GM19324 (cell line): Measurements from ENCODE around the gene ZMYND11.
"Not testable (repeated sequence)": the region's sequence is repeated elsewhere in the genome, so short reads cannot be mapped to it uniquely, and the experiment has no call there.

Experiments
- ATAC-seq: cut with Tn5 transposase; IDR thresholded peaks from one replicate; pipeline ENCODE4 v1.9.1; 2021; ENCODE audit warnings: mild to moderate bottlenecking, moderate library complexity; ENCODE audit not compliant: unreplicated experiment, low FRiP score

ZMYND11 gene

DNA sequence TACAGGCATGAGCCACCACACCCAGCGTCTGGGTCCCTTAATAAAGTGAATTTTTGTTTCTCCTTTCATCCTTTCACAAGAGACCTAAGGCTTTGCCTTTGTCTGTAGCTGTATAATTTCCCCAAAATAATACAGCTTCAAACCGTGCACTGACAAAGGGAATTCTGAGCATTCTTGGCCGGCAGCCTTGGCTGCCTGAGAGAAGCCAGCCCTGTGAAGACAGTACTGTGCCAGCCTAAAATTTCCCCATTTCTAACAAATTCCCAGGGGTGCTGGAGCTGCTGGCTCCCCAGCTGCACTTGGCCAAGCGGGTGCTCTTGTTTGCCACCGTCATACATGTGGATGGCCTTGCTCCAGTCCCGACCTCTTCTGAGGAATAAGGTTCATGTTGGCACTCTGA is 106.2 kb downstream of the ZMYND11 start:
- ATAC-seq = no peak

DNA sequence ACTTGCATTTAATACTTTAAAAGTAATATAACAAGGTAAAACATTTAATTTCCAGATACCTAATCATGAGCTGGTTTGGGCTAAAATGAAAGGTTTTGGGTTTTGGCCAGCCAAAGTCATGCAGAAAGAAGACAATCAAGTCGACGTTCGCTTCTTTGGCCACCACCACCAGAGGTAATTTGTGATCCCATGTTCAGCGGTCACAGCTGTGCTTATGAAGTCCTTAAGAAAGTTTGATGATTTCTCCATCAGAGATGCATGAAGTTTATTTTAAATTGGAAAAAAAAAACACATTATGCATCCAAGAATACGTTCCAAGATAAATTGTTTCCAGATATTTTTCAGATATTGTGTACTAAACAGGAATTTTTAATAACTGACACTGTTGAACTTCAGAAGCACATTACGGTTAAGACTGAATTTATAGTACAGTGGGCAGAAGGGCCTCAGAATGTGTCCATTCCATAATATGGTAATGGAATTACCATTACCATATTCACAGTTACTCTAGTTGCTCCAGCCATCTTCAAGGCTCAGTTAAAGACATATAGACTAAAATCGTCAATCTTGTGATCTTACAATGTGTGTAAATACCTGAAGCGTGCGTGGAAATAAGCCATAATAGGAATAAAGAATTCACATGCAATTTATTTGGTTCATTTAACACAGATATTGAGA is 106.8 kb downstream of the ZMYND11 start:
- no peak for ATAC-seq

DNA sequence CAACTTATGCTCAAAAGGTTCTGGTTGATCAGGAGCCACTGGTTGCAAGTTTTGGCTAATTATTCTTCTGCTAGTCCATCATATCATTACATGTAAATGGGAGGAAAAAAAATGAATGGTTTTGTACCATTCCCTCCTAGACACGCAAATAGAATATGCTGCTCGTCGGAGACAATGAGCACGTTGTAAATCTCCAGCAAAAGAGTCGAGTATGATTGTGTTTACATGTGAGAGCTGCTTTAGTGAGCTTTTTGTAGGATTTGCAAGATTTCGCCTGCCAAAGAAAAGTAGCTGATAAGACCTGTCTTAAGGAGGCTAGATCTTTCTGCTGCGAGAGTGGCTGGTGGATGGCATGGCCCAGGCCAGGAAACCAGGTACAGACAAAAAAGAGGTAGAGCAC is 109.0 kb downstream of the ZMYND11 start:
- ATAC-seq = no peak

DNA sequence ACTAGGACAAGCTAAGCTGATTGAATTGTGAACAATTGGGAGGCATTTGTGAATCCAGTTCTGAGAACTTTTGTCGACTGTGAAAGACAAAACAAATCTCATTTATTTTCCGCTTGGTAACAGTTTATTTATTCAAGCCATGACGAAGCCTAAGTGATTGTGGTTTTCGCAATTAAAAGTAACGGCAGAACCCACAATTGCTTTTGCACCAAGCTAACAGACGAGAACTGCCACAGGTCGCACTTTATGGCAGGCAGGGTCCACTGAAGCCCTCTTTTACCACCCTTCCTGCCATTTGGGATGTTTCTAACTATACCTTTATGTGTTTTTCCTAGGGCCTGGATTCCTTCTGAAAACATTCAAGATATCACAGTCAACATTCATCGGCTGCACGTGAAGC is 111.2 kb downstream of the ZMYND11 start:
- ATAC-seq = no peak

DNA sequence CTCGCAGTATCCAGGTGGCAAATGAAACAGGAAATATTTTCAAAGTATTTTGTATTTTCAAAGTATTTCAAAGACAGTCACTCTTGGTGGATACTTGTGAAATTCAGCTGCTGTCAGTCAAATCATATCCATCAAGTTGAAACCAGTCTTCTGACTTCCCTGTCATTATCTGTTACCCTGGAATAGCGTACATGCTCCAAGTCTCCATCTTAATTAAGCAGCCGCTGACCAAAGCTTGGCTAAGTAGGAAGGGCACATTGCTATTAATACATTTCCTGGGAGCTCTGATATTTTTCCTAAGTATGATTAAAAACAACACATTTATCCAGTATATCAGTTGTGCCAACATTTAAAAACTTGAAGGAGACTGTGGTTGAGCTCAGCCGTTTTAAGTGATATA is 112.2 kb downstream of the ZMYND11 start:
- ATAC-seq = no peak

DNA sequence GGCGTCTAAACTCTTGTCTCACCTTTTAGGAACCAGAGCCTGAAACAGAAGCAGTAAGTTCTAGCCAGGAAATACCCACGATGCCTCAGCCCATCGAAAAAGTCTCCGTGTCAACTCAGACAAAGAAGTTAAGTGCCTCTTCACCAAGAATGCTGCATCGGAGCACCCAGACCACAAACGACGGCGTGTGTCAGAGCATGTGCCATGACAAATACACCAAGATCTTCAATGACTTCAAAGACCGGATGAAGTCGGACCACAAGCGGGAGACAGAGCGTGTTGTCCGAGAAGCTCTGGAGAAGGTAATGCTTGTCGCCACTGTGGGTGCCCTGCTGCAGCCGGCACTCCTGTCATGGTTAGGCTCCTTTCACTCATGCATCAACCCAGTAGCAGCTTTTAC is 113.1 kb downstream of the ZMYND11 start:
- ATAC-seq = no peak

DNA sequence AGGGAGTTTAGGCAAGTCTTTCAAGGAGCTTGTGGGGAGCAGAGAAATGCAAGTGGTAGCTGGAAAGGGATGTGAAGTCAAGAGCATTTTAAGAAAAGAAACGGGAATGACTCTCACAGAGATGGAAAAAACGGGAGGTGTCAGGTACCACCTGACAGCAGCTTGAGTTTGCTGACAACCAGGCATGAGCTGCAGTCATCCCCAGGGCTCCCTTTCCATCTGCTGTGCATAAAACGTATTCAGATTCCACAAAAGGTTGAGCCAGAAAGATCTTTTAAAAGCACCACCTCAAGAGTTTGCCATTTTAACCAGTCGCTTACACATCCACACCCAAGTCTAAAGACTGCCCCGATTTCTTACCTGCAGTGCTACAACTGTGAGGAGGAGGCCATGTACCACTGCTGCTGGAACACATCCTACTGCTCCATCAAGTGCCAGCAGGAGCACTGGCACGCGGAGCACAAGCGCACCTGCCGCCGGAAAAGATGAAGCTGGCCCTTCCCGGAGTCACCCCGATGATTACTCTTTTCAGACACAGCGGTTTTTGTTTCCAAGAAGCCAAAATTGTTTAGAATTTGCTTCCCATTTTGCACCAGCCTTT is 116.8 kb downstream of the ZMYND11 start:
- ATAC-seq = no peak

DNA sequence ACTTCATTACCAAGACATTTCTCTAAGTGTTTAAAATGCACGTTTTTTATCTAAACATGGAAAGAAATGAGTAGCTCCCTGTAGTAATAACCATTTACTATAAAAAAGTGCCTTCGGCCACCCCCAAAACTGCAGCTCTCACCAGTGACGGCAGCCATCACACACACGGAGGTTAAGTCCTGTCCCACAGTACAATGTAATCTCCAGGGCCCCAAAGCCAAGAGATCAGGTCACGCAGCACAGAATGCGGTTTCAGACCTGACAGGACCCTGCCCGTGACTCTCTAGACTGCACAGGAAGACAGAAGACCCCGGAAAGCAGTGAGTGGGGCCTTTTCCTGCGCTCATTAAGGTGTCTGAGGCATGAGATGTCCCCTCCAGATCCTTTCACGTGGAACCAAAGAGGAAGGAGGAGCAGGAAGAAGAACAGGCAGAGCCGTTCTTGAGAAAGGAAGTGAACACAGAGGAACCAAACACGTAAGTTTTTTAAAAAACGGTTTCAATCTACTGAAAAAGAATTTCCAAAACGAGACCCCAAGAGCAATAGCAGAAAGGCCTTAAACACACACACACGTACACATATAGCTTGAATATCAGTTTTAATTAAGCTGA is 125.7 kb downstream of the ZMYND11 start:
- ATAC-seq = no peak

DNA sequence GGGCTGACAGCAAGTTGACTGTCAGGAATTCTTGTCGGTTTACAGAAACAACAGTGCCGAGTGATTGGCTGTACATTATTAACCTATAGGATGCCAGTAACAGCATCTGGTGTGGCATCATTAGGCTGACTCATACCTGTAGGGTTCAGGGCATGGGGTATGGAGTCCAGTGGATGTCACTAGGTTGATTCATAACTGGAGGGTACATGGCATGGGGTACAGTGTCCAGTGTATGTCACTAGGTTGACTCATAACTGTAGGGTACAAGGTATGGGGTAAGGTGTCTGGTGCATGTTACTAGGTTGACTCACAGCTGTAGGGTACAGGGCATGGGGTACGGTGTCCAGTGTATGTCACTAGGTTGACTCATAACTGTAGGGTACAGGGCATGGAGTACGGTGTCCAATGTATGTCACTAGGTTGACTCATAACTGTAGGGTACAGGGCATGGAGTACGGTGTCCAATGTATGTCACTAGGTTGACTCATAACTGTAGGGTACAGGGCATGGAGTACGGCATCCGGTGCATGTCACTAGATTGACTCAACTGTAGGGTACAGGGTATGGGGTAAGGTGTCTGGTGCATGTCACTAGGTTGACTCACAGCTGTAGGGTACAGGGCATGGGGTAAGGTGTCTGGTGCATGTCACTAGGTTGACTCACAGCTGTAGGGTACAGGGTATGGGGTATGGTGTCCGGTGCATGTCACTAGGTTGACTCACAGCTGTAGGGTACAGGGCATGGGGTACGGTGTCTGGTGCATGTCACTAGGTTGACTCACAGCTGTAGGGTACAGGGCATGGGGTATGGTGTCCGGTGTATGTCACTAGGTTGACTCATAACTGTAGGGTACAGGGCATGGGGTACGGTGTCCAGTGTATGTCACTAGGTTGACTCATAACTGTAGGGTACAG is 129.2 kb downstream of the ZMYND11 start:
- ATAC-seq = not testable (repeated sequence)

DNA sequence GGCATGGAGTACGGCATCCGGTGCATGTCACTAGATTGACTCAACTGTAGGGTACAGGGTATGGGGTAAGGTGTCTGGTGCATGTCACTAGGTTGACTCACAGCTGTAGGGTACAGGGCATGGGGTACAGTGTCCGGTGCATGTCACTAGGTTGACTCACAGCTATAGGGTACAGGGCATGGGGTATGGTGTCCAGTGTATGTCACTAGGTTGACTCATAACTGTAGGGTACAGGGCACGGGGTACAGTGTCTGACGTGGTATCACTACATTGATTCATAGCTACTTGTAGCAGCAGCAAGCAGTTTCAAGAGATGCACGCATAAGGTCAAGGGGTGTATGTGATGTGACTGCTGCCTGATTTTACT is 129.8 kb downstream of the ZMYND11 start:
- not testable (repeated sequence) for ATAC-seq

DNA sequence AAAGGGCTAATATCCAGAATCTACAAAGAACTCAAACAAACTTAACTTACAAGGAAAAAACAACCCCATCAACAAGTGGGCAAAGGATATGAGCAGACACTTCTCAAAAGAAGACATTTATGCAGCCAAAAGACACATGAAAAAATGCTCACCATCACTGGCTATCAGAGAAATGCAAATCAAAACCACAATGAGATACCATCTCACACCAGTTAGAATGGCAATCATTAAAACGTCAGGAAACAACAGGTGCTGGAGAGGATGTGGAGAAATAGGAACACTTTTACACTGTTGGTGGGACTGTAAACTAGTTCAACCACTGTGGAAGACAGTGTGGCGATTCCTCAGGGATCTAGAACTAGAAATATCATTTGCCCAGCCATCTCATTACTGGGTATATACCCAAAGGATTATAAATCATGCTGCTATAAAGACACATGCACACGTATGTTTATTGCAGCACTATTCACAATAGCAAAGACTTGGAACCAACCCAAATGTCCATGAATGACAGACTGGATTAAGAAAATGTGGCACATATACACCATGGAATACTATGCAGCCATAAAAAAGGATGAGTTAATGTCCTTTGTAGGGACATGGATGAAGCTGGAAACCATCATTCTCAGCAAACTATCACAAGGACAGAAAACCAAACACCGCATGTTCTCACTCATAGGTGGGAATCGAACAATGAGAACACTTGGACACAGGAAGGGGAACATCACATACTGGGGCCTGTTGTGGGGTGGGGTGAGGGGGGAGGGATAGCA is 130.7 kb downstream of the ZMYND11 start:
- ATAC-seq = not testable (repeated sequence)

DNA sequence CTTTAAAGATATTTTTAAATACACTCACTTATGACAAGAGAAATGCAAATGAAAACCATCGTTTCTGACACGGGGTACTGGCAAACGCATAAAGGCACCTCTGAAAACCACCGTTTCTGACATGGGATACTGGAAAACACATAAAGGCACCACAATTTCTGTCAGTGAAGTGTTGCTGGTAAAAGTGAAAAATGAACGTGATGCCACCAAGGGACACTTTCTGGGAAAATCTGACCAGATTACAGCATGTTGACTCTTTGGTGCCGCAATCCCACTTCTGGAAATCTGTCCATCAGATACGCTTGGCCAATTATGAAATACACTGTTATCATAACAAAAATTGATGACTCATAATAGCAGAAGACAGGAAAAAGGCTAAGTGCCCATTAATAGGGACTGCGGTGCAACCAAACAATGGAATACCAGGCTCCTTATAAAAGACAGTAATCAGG is 131.7 kb downstream of the ZMYND11 start:
- ATAC-seq = no peak

DNA sequence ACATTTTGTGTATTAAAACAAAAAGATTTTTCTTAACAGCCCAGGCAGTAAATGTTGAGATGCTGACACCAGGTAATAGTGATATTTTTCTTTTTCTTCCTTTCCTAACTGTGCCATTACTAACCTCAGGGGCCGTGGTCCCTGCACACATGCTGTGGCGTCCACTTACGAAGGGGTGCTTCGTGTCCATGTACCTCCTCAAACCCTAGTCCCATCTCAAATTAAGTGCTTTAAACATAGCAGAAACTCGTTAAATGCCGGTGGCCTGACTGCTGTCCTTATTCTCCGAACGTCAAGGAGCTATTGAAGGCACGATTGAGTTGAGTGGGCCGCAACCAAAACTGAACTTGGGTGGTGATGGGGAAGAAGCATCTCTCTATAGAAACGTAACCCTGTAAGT is 132.4 kb downstream of the ZMYND11 start:
- ATAC-seq = no peak

DNA sequence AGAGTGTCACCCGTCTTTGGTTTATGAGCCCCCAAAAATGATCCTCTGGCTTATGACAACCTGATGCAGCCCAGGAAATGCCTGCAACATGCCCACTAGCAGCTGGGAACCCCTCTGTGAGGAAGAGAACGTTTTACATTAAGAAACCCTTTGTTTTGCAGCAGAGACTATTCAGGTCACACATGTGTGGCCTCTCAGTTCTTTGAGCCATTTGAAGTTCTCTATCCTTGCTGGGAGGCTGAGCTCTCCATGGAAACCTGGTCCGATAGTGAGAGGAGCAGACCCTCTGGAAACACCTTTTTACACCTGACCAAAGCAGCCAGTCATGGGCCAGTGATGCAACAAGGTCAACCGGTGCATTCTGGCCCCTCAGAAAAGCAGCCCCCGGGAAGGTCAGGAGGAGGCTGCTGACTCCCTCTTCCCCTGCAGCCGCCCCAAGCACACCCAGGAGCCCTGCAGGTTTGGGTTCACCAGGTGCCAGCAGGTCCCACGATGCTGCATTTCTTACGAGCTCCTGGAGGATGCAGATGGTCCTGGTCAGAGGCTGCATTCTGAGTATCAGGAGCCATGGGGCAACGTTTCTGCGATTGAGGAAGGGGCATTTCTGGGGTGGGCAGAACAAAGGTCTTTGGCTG is 134.3 kb downstream of the ZMYND11 start:
- ATAC-seq = no peak

DNA sequence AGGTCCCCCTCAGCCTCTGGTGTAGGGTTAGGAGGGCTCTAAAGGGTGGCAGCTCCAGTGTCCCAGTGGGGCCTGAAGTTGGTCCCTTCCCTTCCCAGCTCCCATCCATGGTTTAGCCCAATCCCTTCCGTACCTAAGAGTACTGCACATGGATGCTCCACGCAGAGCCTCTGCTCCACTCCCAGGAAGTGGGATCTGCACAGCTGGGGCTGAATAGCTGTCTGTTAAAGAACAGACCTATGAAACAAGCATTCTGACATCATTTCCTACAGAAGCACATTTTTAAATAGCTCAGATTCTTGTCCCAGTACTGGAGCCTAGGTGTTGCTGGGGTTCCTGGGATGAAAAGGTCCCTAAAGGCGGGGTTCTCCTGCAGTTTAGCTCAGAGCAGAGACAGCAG is 135.9 kb downstream of the ZMYND11 start:
- no peak for ATAC-seq

DNA sequence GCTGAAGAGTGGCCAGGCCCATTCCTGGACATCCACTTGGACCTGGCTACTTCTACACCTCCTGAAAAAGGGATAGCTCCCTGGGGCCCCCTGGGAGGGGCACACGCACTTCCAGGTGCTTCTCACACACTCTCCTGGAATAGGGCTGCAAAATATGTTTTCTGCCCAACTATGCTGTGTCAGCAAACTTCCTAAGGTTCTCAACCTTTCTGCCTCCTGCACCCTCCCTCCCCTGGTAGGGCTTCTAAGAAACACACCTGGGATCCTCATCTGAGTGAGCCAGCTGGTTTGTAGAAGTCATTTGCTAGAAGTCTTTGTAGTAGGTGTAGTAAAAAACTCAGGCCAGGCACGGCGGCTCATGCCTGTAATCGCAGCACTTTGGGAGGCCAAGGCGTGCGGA is 136.5 kb downstream of the ZMYND11 start:
- ATAC-seq = no peak

DNA sequence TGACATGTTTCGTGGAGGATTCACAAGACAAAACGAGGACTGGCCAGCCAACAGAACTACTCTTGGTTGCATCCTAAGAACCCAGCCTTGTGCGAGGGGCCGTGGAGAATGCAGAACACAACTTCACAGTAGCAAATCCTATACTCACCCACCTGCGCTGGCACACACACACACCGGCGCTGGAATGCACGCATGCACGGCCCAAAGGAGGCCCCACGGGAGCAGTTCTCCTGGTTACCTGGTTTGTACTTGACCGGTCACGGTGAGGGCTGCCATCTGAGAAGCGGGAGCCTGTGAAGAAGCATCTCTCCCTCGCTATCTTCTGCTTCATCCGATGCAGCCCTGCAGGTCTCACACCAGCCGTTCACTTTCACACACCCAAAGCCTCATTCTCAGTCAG is 137.8 kb downstream of the ZMYND11 start:
- no peak for ATAC-seq

DNA sequence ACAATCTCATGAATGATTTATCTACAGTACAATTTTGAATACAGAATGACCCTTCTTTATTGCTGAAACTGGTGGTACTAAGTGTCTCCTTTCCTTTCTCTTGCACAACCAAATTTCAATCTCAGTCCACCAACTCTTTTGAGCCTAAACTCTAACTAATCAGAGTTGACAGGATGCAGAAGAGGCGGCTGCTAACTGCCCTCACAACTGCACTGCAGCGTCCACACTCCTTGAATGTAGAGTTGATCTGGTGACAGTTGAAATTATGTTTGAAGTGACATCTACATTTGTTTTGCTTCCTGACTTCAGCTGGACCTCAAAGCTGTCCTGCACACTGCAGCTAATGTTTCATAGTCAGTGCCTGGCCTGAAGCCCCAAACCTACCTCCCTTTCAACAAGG is 139.6 kb downstream of the ZMYND11 start:
- ATAC-seq = no peak

DNA sequence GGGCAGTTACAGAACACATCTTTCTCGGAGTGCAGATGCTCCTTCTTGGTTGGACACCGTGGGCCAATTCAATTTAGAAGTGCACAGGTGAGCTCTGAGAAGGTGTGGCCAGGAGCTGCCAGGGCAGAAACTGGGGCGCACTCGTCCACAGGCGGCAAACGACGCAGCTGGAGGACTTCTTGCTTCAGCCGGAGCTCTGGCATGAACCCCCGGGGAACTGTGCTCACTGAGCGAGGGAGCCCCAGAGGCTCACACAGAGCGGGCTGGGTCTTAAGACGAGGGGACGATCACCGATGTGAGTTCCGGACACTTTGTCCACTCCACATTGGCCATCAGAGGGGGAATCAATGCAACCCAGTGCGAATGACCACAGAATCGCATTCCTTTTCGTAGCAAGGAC is 140.4 kb downstream of the ZMYND11 start:
- no peak for ATAC-seq

DNA sequence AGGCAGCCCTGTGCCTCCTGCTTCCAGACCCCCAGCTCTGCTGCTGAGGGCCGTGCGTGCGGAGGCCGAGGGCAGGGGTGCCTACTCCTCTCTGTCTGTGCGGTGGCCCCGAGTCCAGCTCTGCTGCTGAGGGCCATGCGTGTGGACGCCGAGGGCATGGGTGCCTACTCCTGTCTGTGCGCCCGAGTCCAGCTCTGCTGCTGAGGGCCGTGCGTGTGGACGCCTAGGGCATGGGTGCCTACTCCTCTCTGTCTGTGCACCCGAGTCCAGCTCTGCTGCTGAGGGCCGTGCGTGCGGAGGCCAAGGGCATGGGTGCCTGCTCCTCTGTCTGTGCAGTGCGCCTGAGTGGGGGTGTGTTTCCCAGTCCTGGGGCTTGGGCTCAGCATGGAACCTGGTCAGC is 142.7 kb downstream of the ZMYND11 start:
- no peak for ATAC-seq
